ENCODE results near the gene HHEX. TPM values are rescaled to one million over a fixed set of nuclear protein-coding genes. Genes with fewer than 3 reads are reported as not detected.

The HHEX gene
- total and polyA plus RNA-seq, 2 donors from 2014 or later = 3.1 to 10.0 TPM

GRCh38 chr10:92688927-92689662 lies 660 bp upstream of the HHEX start:
- DNase-seq = peak; percentile 38 to 86 (median 45)
- no peak for FAIRE-seq
- Histone ChIP-seq H3K4me3 (ENCODE audit: low read length in 3 of 3) (peak overlapping the region in 2 of 3 donors; percentile 43 to 50), H3K4me1 (ENCODE audit: control insufficient read depth in 2 of 3, insufficient read depth in 2 of 3, low read depth in 1 of 3, low read length in 3 of 3) (no peaks in the 10 kb centered on the region), H3K27me3 (ENCODE audit: control insufficient read depth, insufficient read depth, low read length) (peaks cover 41% of the 10 kb centered on the region), H3K9ac (ENCODE audit: low read length in 3 of 3) (no peak overlapping the region), H3K36me3 (ENCODE audit: control insufficient read depth in 2 of 3, insufficient read depth in 3 of 3, low read length in 3 of 3) (no peaks in the 10 kb centered on the region), H3K9me3 (ENCODE audit: control insufficient read depth in 2 of 3, insufficient read depth in 1 of 3, low read length in 3 of 3) (peaks cover 0 to 4% (median 0%) of the 10 kb centered on the region in 3 donors), H3K27ac (ENCODE audit: low read depth in 2 of 2, low read length in 2 of 2) (no peak overlapping the region)
- no peak for TF ChIP-seq CTCF (IDR thresholded peaks at IDR 0.05; ENCODE audit: borderline replicate concordance, extremely low read depth, insufficient read depth)
- intact Hi-C loops (cut with DNase I) = no loop called here

GRCh38 chr10:92690211-92690914 lies 608 bp downstream of the HHEX start:
- peaks cover 0 to 4% (median 0%) of the 10 kb centered on the region in 3 donors for H3K9me3 ChIP-seq (ENCODE audit: control insufficient read depth in 2 of 3, insufficient read depth in 1 of 3, low read length in 3 of 3)
- FAIRE-seq (no peak), DNase-seq (peak; percentile 51 to 86 (median 69))
- TF ChIP-seq CTCF (IDR thresholded peaks at IDR 0.05; ENCODE audit: borderline replicate concordance, extremely low read depth, insufficient read depth) = no peak
- peak overlapping the region; percentile 4 to 47 (median 39) for H3K4me3 ChIP-seq (ENCODE audit: low read length in 3 of 3)
- no peaks in the 10 kb centered on the region for H3K4me1 ChIP-seq (ENCODE audit: control insufficient read depth in 2 of 3, insufficient read depth in 2 of 3, low read depth in 1 of 3, low read length in 3 of 3)
- H3K27ac ChIP-seq (ENCODE audit: low read depth in 2 of 2, low read length in 2 of 2) = peak overlapping the region; percentile 63 to 80
- intact Hi-C loops (cut with DNase I) = no loop called here
- H3K27me3 ChIP-seq (ENCODE audit: control insufficient read depth, insufficient read depth, low read length) = peaks cover 54% of the 10 kb centered on the region
- no peaks in the 10 kb centered on the region for H3K36me3 ChIP-seq (ENCODE audit: control insufficient read depth in 2 of 3, insufficient read depth in 3 of 3, low read length in 3 of 3)
- H3K9ac ChIP-seq (ENCODE audit: low read length in 3 of 3) = no peak overlapping the region

GRCh38 chr10:92690915-92691590 lies 1.3 kb downstream of the HHEX start:
- Histone ChIP-seq H3K4me3 (ENCODE audit: low read length in 3 of 3) (peak overlapping the region; percentile 4 to 47 (median 39)), H3K9me3 (ENCODE audit: control insufficient read depth in 2 of 3, insufficient read depth in 1 of 3, low read length in 3 of 3) (peaks cover 0 to 4% (median 0%) of the 10 kb centered on the region in 3 donors), H3K4me1 (ENCODE audit: control insufficient read depth in 2 of 3, insufficient read depth in 2 of 3, low read depth in 1 of 3, low read length in 3 of 3) (no peaks in the 10 kb centered on the region), H3K36me3 (ENCODE audit: control insufficient read depth in 2 of 3, insufficient read depth in 3 of 3, low read length in 3 of 3) (no peaks in the 10 kb centered on the region), H3K9ac (ENCODE audit: low read length in 3 of 3) (peak overlapping the region in 1 of 3 donors; percentile 26), H3K27me3 (ENCODE audit: control insufficient read depth, insufficient read depth, low read length) (peaks cover 57% of the 10 kb centered on the region), H3K27ac (ENCODE audit: low read depth in 2 of 2, low read length in 2 of 2) (peak overlapping the region; percentile 71 to 77)
- FAIRE-seq (no peak), DNase-seq (peak in 4 of 5 donors; percentile 47 to 66 (median 56))
- intact Hi-C loops (cut with DNase I) = no loop called here
- TF ChIP-seq CTCF (IDR thresholded peaks at IDR 0.05; ENCODE audit: borderline replicate concordance, extremely low read depth, insufficient read depth) = no peak
